HepG2 (cell line): Measurements from ENCODE around the gene BDP1. TPM values are rescaled to one million over a fixed set of nuclear protein-coding genes. Genes with fewer than 3 reads are reported as not detected.
"Not testable (repeated sequence)": the region's sequence is repeated elsewhere in the genome, so short reads cannot be mapped to it uniquely, and the experiment has no call there.

ENCODE experiments used
- ATAC-seq: fragments of 200-7000 bp; cut with Tn5 transposase; 3 replicates; pipeline ENCODE4 v1.9.1; 2020; ENCODE audit warnings: mild to moderate bottlenecking, moderate library complexity
- BruUV-seq: library from RNA; stranded (reverse); fragments of 400-500 nt; replicated peaks from 2 replicates; lab custom pipeline; 2021; lab: Mats Ljungman, UMichigan
- CTCF ChIA-PET: fragments of 300-600 bp; formaldehyde crosslinking; extraction: SDS; loops from one replicate; lab custom pipeline; 2021; ENCODE audit warnings: low total read pairs, inconsistent platforms, low intra/inter-chr PET ratio; lab: Yijun Ruan, JAX
- POLR2A ChIA-PET: fragments of 350-600 bp; sonication (Branson Sonifier 250); formaldehyde crosslinking; loops from one replicate; lab custom pipeline; 2020; ENCODE audit warnings: antibody characterized with exemption, inconsistent platforms; lab: Yijun Ruan, JAX
- DNase-seq: peaks from one replicate; pipeline ENCODE4 v3.0.0-alpha.2; 2015; ENCODE audit warnings: low spot score
- FAIRE-seq: peaks from 3 replicates; lab custom pipeline; 2011; peaks lifted over from hg19 to GRCh38; lab: Jason Lieb, UNC
- H2AFZ ChIP-seq: one replicate; pipeline ENCODE4 v1.6.1; 2011; ENCODE audit warnings: low read length, inconsistent platforms
- H3K27ac ChIP-seq: fragments of 300-600 bp; 3 replicates; pipeline ENCODE4 v1.8.0; 2011; ENCODE audit warnings: mixed run types, mild to moderate bottlenecking, mixed read lengths, low read length, inconsistent platforms; ENCODE audit not compliant: insufficient read depth; ENCODE audit errors: extremely low read length
- H3K27me3 ChIP-seq, 2 experiments: fragments of 200-600 bp in 1 of 2; 2 replicates in 1 of 2; 3 replicates in 1 of 2; pipeline versions ENCODE4 v1.6.0 to v1.8.0; 2011; ENCODE audit warnings: low read length in 2 of 2, mild to moderate bottlenecking in 2 of 2, moderate library complexity in 2 of 2, inconsistent platforms in 1 of 2; ENCODE audit not compliant: insufficient read depth in 2 of 2, control insufficient read depth in 1 of 2
- H3K36me3 ChIP-seq, 2 experiments: fragments of 200-600 bp in 1 of 2; replicated peaks in 1 of 2; 2 replicates in 1 of 2; 3 replicates in 1 of 2; pipeline versions ENCODE4 v1.5.1 to v1.8.0; 2011; ENCODE audit warnings: low read length in 2 of 2, inconsistent platforms in 1 of 2; ENCODE audit not compliant: insufficient read depth in 2 of 2, control insufficient read depth in 1 of 2
- H3K4me1 ChIP-seq: 2 replicates; pipeline ENCODE4 v1.5.1; 2012; ENCODE audit warnings: low read length, inconsistent platforms; ENCODE audit not compliant: insufficient read depth
- H3K4me2 ChIP-seq: 2 replicates; pipeline ENCODE4 v1.6.0; 2011; ENCODE audit warnings: low read depth, low read length, inconsistent platforms
- H3K4me3 ChIP-seq, 3 experiments: fragments of 200-600 bp in 1 of 3; sonication (generic), shearing (Covaris generic) in 1 of 3; replicated peaks in 1 of 3; 2 replicates each; pipeline ENCODE4 v1.5.1; 2011 to 2016; ENCODE audit warnings: low read length in 3 of 3, inconsistent platforms in 2 of 3, low read depth in 2 of 3, mild to moderate bottlenecking in 2 of 3, control low read depth in 1 of 3, mixed read lengths in 1 of 3; ENCODE audit not compliant: insufficient read depth in 1 of 3
- H3K79me2 ChIP-seq: one replicate; pipeline ENCODE4 v1.6.1; 2011; ENCODE audit warnings: low read length, inconsistent platforms; ENCODE audit not compliant: insufficient read depth
- H3K9ac ChIP-seq: 2 replicates; pipeline ENCODE4 v1.6.0; 2011; ENCODE audit warnings: mild to moderate bottlenecking, low read depth, low read length, inconsistent platforms; ENCODE audit not compliant: insufficient read depth
- H3K9me3 ChIP-seq: 2 replicates; pipeline ENCODE4 v1.5.1; 2012; ENCODE audit warnings: mild to moderate bottlenecking, low read length
- H4K20me1 ChIP-seq: 2 replicates; pipeline ENCODE4 v1.6.0; 2011; ENCODE audit warnings: inconsistent platforms, mild to moderate bottlenecking, low read length, moderate library complexity; ENCODE audit not compliant: insufficient read depth
- CEBPB ChIP-seq: IDR thresholded peaks from 2 replicates; pipeline ENCODE4 v1.6.1; 2011; ENCODE audit warnings: low read depth, low read length, improper control_type of control experiment, borderline replicate concordance
- MAFK ChIP-seq, 2 experiments: IDR thresholded peaks in 1 of 2; conservative IDR thresholded peaks in 1 of 2; 2 replicates each; pipeline ENCODE4 v1.6.1; 2011; ENCODE audit warnings: improper control_type of control experiment in 2 of 2, low read length in 2 of 2
- MTA1 ChIP-seq: sonication (generic); formaldehyde crosslinking; IDR thresholded peaks from 2 replicates; pipeline ENCODE4 v1.4.0; 2020; ENCODE audit warnings: missing genetic modification reagents, mild to moderate bottlenecking, borderline replicate concordance
- ZNF672 ChIP-seq: sonication (generic); formaldehyde crosslinking; IDR thresholded peaks from 2 replicates; pipeline ENCODE4 v1.8.1; 2022; ENCODE audit warnings: missing genetic modification reagents
- WGBS: methylation state at CpG from one replicate; pipeline ENCODE4 v1.1.6; 2017; ENCODE audit warnings: low lambda C conversion rate; 5-methylcytosine and 5-hydroxymethylcytosine counted together
- in situ Hi-C: cut with HindIII; loops from 2 replicates; pipeline ENCODE4 v1.10.0; 2017; ENCODE audit warnings: low pct_unique_long_range_greater_than_20kb; ENCODE audit not compliant: extremely low pct_ligation_motif_present
- intact Hi-C: fragments of 100-400 bp; cut with micrococcal nuclease; formaldehyde crosslinking; loops from one replicate; pipeline ENCODE4 v1.10.0; 2022; ENCODE audit not compliant: unreplicated experiment
- polyA plus RNA-seq, 8 experiments: library from polyadenylated mRNA; depleted of rRNA in 3 of 8; stranded (reverse) in 7 of 8; unstranded in 1 of 8; fragments of >200 nt; fragmentation: Illumina TruSeq in 4 of 8; extraction: Trizol in 4 of 8; gene quantifications; 2 replicates each; pipeline versions ENCODE4 v1.2.1 to v1.2.3, GENCODE V29; 2011 to 2016; ENCODE audit warnings: low read depth in 4 of 8, missing spikeins in 1 of 8, mixed read lengths in 1 of 8; ENCODE audit not compliant: insufficient read depth in 1 of 8
- total RNA-seq, 5 experiments: library from RNA; depleted of rRNA; stranded (reverse); fragments of >200 nt; fragmentation: Illumina TruSeq; extraction: Trizol; gene quantifications; 2 replicates each; pipeline ENCODE4 v1.2.3, GENCODE V29; 2016; ENCODE audit warnings: low read depth in 1 of 5
- TF ChIP-seq, protein P1 (sequence below): sonication (generic); formaldehyde crosslinking; IDR thresholded peaks from 2 replicates; pipeline ENCODE4 v1.8.0; 2022; ENCODE audit warnings: mild to moderate bottlenecking, missing genetic modification reagents

Gene BDP1
- total and polyA plus RNA-seq, 2 of the 13 experiments (the other 11 are each of a cell fraction or from before 2014, with no cell fraction given), result 10.2 to 22.4 TPM

- no peaks in the 10 kb centered on the region for H3K9me3 ChIP-seq
- H3K27me3 ChIP-seq, result no peaks in the 10 kb centered on the region
- no peaks in the 10 kb centered on the region for H3K4me1 ChIP-seq
- H2AFZ ChIP-seq, result no peak overlapping the region
- in situ Hi-C loops (no loop called here), intact Hi-C loops (no loop called here)
- no peak overlapping the region for H3K9ac ChIP-seq
- DNase-seq (no peak), FAIRE-seq (no peak), ATAC-seq (no peak)
- peaks cover 12 to 22% of the 10 kb centered on the region in 2 experiments for H3K36me3 ChIP-seq
- ChIA-PET POLR2A (no interaction called here), CTCF (no interaction called here)
- H4K20me1 ChIP-seq, result no peaks in the 10 kb centered on the region
- H3K27ac ChIP-seq, result no peak overlapping the region
- BruUV-seq, result no TSS peak
- no peak overlapping the region for H3K4me3 ChIP-seq
- no peak overlapping the region for H3K4me2 ChIP-seq
- H3K79me2 ChIP-seq, result no peaks in the 10 kb centered on the region
- TF ChIP-seq ZNF672 (CRISPR knock-in tag) (no peak), MAFK (conservative IDR thresholded peaks at IDR 0.05 in 1 of 2, IDR thresholded peaks at IDR 0.05 in 1 of 2; ENCODE audit: low read length in 2 of 2) (peak; percentile 9 to 35; a peak in 2 of 4 replicates)
Measured at GRCh38 chr5:71564895-71565294, 109.4 kb downstream of the BDP1 start.

DNA sequence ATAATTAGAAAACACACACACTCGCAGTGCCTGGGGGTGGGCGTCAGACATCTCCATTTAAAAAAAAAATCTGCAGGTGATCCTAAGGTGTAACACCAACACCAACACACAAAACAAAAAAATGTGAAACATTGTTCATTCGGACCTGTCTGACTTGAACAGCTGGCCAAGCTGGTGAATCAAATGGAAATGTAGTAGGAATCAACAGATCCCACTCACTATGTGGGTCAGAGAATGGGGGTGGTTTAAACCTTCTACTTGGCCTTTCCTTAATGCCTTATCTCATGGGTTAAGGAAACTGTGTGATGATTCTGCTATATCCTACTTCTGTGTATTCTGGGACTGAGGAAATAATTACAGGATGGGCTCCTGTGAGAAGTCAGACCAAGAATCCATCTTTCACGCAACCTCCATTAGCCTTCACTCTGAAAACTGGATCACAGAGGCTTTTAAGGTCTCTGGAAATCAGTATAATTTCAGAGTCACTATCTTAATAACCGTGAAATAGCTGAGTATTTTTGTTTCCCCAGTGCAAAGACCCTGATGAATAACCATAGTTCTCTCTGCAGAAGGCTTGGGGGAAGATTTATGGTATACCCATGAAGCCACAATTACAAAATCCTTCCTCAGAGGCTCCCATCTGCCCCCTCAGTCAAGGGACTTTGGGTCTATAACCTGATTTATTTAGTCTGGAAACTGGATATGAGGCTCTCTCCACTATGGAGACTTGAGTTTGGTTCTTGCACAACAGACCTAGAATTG lies 114.5 kb downstream of the BDP1 start:
- TF ChIP-seq, protein P1, sequence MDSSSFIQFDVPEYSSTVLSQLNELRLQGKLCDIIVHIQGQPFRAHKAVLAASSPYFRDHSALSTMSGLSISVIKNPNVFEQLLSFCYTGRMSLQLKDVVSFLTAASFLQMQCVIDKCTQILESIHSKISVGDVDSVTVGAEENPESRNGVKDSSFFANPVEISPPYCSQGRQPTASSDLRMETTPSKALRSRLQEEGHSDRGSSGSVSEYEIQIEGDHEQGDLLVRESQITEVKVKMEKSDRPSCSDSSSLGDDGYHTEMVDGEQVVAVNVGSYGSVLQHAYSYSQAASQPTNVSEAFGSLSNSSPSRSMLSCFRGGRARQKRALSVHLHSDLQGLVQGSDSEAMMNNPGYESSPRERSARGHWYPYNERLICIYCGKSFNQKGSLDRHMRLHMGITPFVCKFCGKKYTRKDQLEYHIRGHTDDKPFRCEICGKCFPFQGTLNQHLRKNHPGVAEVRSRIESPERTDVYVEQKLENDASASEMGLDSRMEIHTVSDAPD (CRISPR knock-in tag), result no peak
- TF ChIP-seq MTA1 (CRISPR knock-in tag) (no peak), CEBPB (0 out of 2 replicates have a peak, but pooled peaks have one; percentile 2)
- intact Hi-C loops, result no loop called here
- BruUV-seq, result no TSS peak
- Histone ChIP-seq H3K4me2 (no peak overlapping the region), H2AFZ (no peak overlapping the region), H3K36me3 (peaks cover 5 to 7% of the 10 kb centered on the region in 2 experiments; a peak in 4 of 5 replicates), H3K27ac (no peak overlapping the region), H3K4me3 (no peak overlapping the region), H3K27me3 (no peaks in the 10 kb centered on the region), H4K20me1 (no peaks in the 10 kb centered on the region), H3K4me1 (peaks cover 14% of the 10 kb centered on the region), H3K9ac (no peak overlapping the region), H3K79me2 (no peaks in the 10 kb centered on the region), H3K9me3 (no peaks in the 10 kb centered on the region)
- ChIA-PET POLR2A (interaction anchor here (1.0 kb wide), 1 partner anchor 16 kb away, joined by 3 read pairs; no protein-coding TSS in a partner anchor), CTCF (no interaction called here)
- DNase-seq (no peak), FAIRE-seq (no peak), ATAC-seq (0 out of 3 replicates have a peak, but pooled peaks have one; percentile 17)
- in situ Hi-C loops, result no loop called here
- WGBS, result 87% methylated on average over 5 of the region's 5 CpGs

DNA sequence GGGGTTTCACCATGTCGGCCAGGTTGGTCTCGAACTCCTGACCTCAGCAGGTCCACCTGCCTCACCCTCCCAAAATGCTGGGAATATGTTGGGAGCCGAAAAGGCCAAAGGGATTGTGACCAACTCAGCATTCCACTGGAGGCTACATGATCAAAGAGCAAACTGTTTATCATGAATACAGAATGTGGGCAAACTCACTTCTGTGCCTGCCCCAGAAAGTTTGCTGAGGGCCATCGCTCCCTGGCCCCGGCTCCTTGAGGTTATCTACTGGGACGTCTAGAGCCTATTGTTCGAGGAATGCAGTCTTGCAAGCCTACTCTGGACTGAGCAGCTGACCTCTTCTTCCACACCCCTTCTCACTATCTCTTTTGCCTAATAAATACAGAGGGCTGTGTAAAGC lies 116.4 kb downstream of the BDP1 start:
- H3K9me3 ChIP-seq, H3K79me2 ChIP-seq, H3K4me3 ChIP-seq, FAIRE-seq, H3K27me3 ChIP-seq, in situ Hi-C loops, H2AFZ ChIP-seq, H3K9ac ChIP-seq, ATAC-seq, H4K20me1 ChIP-seq, H3K4me2 ChIP-seq, H3K27ac ChIP-seq, intact Hi-C loops, DNase-seq, H3K36me3 ChIP-seq, BruUV-seq, CTCF ChIA-PET: not testable (repeated sequence)
- H3K4me1 ChIP-seq, result peaks cover 14% of the 10 kb centered on the region
- 55% methylated on average over 7 of the region's 7 CpGs for whole genome bisulfite sequencing
- POLR2A ChIA-PET, result interaction anchor here (1.8 kb wide), 1 partner anchor 15 kb away, joined by 6 read pairs; the partner anchor contains the start of gene MCCC2
